ENCODE results near the gene FRMD4B. TPM values are rescaled to one million over a fixed set of nuclear protein-coding genes. Genes with fewer than 3 reads are reported as not detected.

FRMD4B gene
- total and polyA plus RNA-seq, 7 donors = 1.1 to 4.0 (median 2.9) TPM

GRCh38 chr3:69343875-69344274 lies 42.0 kb downstream of the FRMD4B start:
- no peak for ATAC-seq

GRCh38 chr3:69342074-69342473 lies 43.8 kb downstream of the FRMD4B start:
- Histone ChIP-seq H3K4me1 (no peaks in the 10 kb centered on the region), H3K9me3 (no peaks in the 10 kb centered on the region), H3K27me3 (ENCODE audit: insufficient read depth in 3 of 3, low read length in 2 of 3) (no peaks in the 10 kb centered on the region), H3K36me3 (ENCODE audit: insufficient read depth in 1 of 2, low read depth in 1 of 2) (no peaks in the 10 kb centered on the region), H3K27ac (no peak overlapping the region), H3K4me3 (no peak overlapping the region)
- ATAC-seq = no peak
- intact Hi-C loops (cut with DNase I) = no loop called here
- no peak for DNase-seq
- TF ChIP-seq CTCF (IDR thresholded peaks at IDR 0.05) = no peak

More at GRCh38 chr3:69343875-69344274, 42.0 kb downstream of the FRMD4B start:
- Histone ChIP-seq H3K9me3 (no peaks in the 10 kb centered on the region), H3K27me3 (ENCODE audit: insufficient read depth in 3 of 3, low read length in 2 of 3) (no peaks in the 10 kb centered on the region), H3K4me3 (no peak overlapping the region), H3K27ac (no peak overlapping the region), H3K4me1 (no peaks in the 10 kb centered on the region), H3K36me3 (ENCODE audit: insufficient read depth in 1 of 2, low read depth in 1 of 2) (no peaks in the 10 kb centered on the region)
- 66 to 76% (median 71%) methylated on average over 4 of the region's 4 CpGs for WGBS, 3 donors
- intact Hi-C loops (cut with DNase I) = loop anchor here in 1 of 2 donors (1.0 kb wide), 1 partner anchor 26 kb away; no protein-coding TSS in a partner anchor
- no peak for DNase-seq
- no peak for TF ChIP-seq CTCF (IDR thresholded peaks at IDR 0.05)

DNA sequence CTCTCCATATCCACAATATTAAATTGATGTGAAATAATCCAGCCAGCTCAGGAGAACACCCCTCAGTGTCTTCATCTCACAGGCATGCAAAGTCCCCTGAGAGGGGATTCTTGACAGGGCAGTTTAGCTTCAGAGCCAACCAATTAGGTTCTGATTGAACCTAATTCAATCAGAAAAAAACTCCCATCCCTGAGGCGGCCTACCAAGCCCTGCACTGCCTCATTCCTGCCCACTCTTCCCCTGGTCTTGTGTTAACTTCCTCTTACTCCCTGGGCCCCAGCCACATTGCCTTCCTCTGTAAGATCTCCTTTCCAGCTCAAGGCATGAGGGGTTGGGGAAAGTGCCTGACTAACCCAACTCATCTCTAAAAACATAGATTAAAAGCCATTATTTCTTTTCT lies 46.1 kb downstream of the FRMD4B start:
- Histone ChIP-seq H3K4me3 (no peak overlapping the region), H3K27ac (no peak overlapping the region), H3K9me3 (no peaks in the 10 kb centered on the region), H3K27me3 (ENCODE audit: insufficient read depth in 3 of 3, low read length in 2 of 3) (no peaks in the 10 kb centered on the region), H3K4me1 (no peaks in the 10 kb centered on the region), H3K36me3 (ENCODE audit: insufficient read depth in 1 of 2, low read depth in 1 of 2) (no peaks in the 10 kb centered on the region)
- DNase-seq (no peak), ATAC-seq (no peak)
- no peak for TF ChIP-seq CTCF (IDR thresholded peaks at IDR 0.05)
- intact Hi-C loops (cut with DNase I) = no loop called here
- 50 to 80% (median 63%) methylated on average over 1 of the region's 1 CpG for WGBS, 3 donors

DNA sequence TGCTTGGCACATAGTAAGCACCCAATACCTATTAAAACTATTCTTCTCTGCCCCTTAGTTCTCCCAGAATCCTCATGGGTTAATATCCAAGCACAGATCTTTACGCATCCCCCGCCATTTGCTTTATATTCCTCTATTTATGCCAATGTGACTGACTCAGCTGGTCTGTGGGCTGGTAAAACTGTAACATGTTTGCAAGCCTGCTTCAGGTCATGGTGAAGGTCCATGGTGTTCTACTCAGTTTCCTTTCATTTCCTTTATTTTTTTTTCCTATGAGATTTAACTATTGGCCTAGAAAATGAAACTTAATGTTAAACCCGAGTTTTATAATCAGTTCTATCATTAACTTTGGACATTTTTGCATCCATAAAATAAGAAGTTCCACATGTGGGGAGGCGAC lies 47.0 kb downstream of the FRMD4B start:
- no peaks in the 10 kb centered on the region for H3K4me1 ChIP-seq
- no peak overlapping the region for H3K27ac ChIP-seq
- intact Hi-C loops (cut with DNase I) = no loop called here

More for the DNA sequence above, 47.0 kb downstream of the FRMD4B start:
- no peak overlapping the region for H3K4me3 ChIP-seq
- no peaks in the 10 kb centered on the region for H3K27me3 ChIP-seq (ENCODE audit: insufficient read depth in 3 of 3, low read length in 2 of 3)
- 87 to 89% (median 89%) methylated on average over 4 of the region's 4 CpGs for WGBS, 3 donors
- no peak for TF ChIP-seq CTCF (IDR thresholded peaks at IDR 0.05)
- H3K9me3 ChIP-seq = no peaks in the 10 kb centered on the region
- no peaks in the 10 kb centered on the region for H3K36me3 ChIP-seq (ENCODE audit: insufficient read depth in 1 of 2, low read depth in 1 of 2)
- DNase-seq = no peak
- ATAC-seq = no peak
